DND-41 (cell line): Measurements from ENCODE around the gene BMPER.

Experiments
- CTCF ChIP-seq: IDR thresholded peaks from 2 replicates; pipeline ENCODE4 v1.5.1; 2012; ENCODE audit warnings: borderline replicate concordance, low read length, moderate library complexity, mild to moderate bottlenecking; ENCODE audit not compliant: poor library complexity, severe bottlenecking; ENCODE audit errors: extremely low read depth
- EZH2 ChIP-seq: IDR thresholded peaks from 3 replicates; pipeline ENCODE4 v1.6.1; 2012; ENCODE audit warnings: borderline replicate concordance, low read depth, mild to moderate bottlenecking, moderate library complexity, low read length, inconsistent platforms; ENCODE audit not compliant: severe bottlenecking

- TF ChIP-seq CTCF, result no peak
- TF ChIP-seq EZH2, result no peak
Observed at GRCh38 chr7:34109936-34110780, 204.8 kb downstream of the BMPER start.
